Gastroesophageal sphincter (tissue), 4 donors: ENCODE data around the gene NRIP2. TPM values are rescaled to one million over a fixed set of nuclear protein-coding genes. Genes with fewer than 3 reads are reported as not detected.
"Not testable (repeated sequence)": the region's sequence is repeated elsewhere in the genome, so short reads cannot be mapped to it uniquely, and the experiment has no call there.

Source experiments
- ATAC-seq: fragments of 150-250 bp; one replicate; pipeline ENCODE4 v1.9.1; 2016; ENCODE audit warnings: mild to moderate bottlenecking, moderate library complexity
- H3K27ac ChIP-seq, 4 donors: fragments of 200-600 bp; sonication (generic) in 3 of 4; 1 replicate in 3 of 4; 2 replicates in 1 of 4; pipeline ENCODE4 v1.5.1; 2016 to 2019
- H3K27me3 ChIP-seq: fragments of 200-600 bp; sonication (generic); one replicate; pipeline ENCODE4 v1.5.1; 2019
- H3K36me3 ChIP-seq, 2 donors: fragments of 200-600 bp; sonication (generic); one replicate each; pipeline ENCODE4 v1.5.1; 2019; ENCODE audit warnings: control low read depth in 1 of 2
- H3K4me1 ChIP-seq, 3 donors: fragments of 200-600 bp; sonication (generic); 1 replicate in 2 of 3; 2 replicates in 1 of 3; pipeline ENCODE4 v1.5.1; 2016 to 2019; ENCODE audit warnings: control low read depth in 2 of 3
- H3K4me3 ChIP-seq, 2 donors: fragments of 200-600 bp; sonication (generic); one replicate each; pipeline ENCODE4 v1.5.1; 2019; ENCODE audit warnings: mild to moderate bottlenecking in 1 of 2, moderate library complexity in 1 of 2
- H3K9me3 ChIP-seq, 3 donors: fragments of 200-600 bp; sonication (generic); one replicate each; pipeline ENCODE4 v1.5.1; 2017 to 2019; ENCODE audit warnings: control low read depth in 2 of 3
- EP300 ChIP-seq: sonication (generic); formaldehyde crosslinking; IDR thresholded peaks from one replicate; pipeline ENCODE4 v1.6.1; 2017; ENCODE audit warnings: antibody characterized with exemption, mild to moderate bottlenecking
- POLR2A ChIP-seq, 2 donors: fragments of 450-650 bp; IDR thresholded peaks; one replicate each; pipeline ENCODE4 v1.6.1; 2017; ENCODE audit warnings: antibody characterized with exemption in 2 of 2, mild to moderate bottlenecking in 2 of 2, moderate library complexity in 1 of 2
- POLR2AphosphoS5 ChIP-seq: sonication (generic); formaldehyde crosslinking; IDR thresholded peaks from one replicate; pipeline ENCODE4 v1.6.1; 2017; ENCODE audit warnings: antibody characterized with exemption
- WGBS, 2 donors: methylation state at CpG; one replicate each; pipeline ENCODE4 v1.1.5; 2018; ENCODE audit warnings: low coverage in 1 of 2; 5-methylcytosine and 5-hydroxymethylcytosine counted together
- total RNA-seq, 4 donors: library from RNA; depleted of rRNA; stranded (reverse); fragments of >200 nt; gene quantifications; one replicate each; pipeline ENCODE4 v1.1.0, GENCODE V29; 2016
- TF ChIP-seq, protein P1 (sequence below), 4 experiments: fragments of 200-600 bp in 2 of 4; fragments of 450-650 bp in 2 of 4; sonication (generic) in 1 of 4; IDR thresholded peaks; one replicate each; pipeline ENCODE4 v1.5.1; 2017 to 2019; ENCODE audit warnings: antibody characterized with exemption in 4 of 4, mild to moderate bottlenecking in 2 of 4, moderate library complexity in 2 of 4

The NRIP2 gene
- total RNA-seq, 4 donors from 2014 or later: 1.4 to 5.7 (median 1.9) TPM

DNA sequence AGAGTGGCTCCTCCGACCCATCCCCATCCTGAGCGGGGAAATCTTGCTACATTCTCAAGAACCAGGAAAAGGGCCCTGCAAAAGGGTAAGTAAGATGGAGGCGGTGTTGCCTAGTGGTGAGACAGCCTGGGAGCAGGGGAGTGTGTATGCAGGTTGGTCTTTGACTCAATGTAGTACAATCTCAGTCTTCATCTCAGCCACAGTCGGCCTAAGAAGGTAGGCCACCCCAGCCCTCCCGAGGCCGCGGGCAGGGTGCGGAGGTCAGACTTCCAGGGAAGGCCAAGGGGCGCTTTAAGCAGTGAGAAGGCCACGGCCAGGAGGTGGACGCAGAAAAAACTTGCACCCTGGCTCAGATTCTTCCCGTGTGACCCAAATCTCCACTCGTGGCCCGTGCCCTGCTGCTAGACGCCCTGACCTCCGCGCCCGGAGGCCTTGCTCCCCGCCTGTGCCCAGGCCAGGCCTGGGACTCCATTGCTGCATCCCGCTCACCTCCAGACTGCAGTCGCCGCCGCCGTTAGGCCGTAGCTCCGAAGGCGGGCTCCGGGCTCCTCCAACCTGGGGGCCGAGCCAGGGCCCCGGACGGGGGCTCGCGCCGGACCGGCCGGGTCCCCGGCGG lies 41.7 kb upstream of the NRIP2 start:
- WGBS, 2 donors: 20% methylated on average over 1 to 2 of the region's 38 CpGs

DNA sequence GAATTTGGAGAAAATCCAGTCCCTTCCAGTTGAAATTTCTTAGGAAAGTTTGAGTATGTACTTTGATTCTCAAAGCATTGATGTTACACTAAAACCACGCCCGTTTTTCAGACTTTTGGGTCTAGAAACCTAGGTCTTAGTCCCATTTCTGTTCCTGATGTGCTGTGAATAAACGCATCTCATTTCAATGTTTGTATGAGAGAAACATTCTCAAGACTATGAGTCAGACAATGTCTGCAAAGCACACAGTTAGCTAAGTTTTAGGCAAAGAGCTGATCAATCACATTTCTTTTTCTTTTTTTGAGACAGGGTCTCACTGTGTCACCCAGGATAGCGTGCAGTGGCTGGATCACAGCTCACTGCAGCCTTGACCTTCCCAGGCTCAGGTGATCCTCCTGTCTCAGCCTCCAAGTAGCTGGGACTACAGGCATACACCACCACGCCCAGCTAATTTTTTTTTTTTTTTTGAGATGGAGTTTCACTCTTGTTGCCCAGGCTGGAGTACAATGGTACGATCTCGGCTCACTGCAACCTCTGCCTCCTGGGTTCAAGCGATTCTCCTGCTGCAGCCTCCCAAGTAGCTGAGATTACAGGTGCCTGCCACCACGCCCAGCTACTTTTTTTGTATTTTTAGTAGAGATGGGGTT lies 34.3 kb upstream of the NRIP2 start:
- not testable (repeated sequence) for H3K27ac ChIP-seq, H3K27me3 ChIP-seq, H3K9me3 ChIP-seq, ATAC-seq, H3K4me3 ChIP-seq, H3K4me1 ChIP-seq, H3K36me3 ChIP-seq
- WGBS, 2 donors: 87 to 95% methylated on average over 3 to 4 of the region's 9 CpGs

More for the DNA sequence above, 41.7 kb upstream of the NRIP2 start:
- Histone ChIP-seq H3K27me3 (no peaks in the 10 kb centered on the region), H3K4me1 (peaks cover 0 to 27% (median 13%) of the 10 kb centered on the region in 3 donors), H3K36me3 (no peaks in the 10 kb centered on the region), H3K27ac (peak overlapping the region in 3 of 4 donors; percentile 94 to 95 (median 94)), H3K4me3 (peak overlapping the region; percentile 62 to 92), H3K9me3 (no peaks in the 10 kb centered on the region)
- no peak for ATAC-seq
- TF ChIP-seq, protein P1, sequence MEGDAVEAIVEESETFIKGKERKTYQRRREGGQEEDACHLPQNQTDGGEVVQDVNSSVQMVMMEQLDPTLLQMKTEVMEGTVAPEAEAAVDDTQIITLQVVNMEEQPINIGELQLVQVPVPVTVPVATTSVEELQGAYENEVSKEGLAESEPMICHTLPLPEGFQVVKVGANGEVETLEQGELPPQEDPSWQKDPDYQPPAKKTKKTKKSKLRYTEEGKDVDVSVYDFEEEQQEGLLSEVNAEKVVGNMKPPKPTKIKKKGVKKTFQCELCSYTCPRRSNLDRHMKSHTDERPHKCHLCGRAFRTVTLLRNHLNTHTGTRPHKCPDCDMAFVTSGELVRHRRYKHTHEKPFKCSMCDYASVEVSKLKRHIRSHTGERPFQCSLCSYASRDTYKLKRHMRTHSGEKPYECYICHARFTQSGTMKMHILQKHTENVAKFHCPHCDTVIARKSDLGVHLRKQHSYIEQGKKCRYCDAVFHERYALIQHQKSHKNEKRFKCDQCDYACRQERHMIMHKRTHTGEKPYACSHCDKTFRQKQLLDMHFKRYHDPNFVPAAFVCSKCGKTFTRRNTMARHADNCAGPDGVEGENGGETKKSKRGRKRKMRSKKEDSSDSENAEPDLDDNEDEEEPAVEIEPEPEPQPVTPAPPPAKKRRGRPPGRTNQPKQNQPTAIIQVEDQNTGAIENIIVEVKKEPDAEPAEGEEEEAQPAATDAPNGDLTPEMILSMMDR (IDR thresholded peaks at IDR 0.05): no peak
- TF ChIP-seq POLR2A (IDR thresholded peaks at IDR 0.05): no peak
- TF ChIP-seq EP300: no peak
- TF ChIP-seq POLR2AphosphoS5: no peak

DNA sequence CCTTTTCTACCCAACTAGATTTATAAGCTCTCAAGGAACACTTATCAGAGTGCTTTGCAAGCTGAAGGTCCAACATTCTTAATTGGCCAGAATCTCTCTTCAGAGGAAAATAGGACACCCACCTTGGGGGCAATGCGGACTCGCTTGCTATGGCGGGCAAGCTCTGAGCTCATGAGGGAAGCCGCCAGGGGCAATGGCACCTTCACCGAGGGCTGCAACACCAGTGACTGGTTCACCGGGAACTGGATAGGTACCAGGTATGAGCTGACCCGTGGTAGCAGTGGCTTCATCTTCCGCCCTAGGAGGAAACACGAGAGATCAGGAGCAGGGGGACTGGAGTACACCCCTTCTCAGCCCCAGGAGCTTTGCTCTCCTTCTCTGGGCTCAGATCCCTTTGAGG lies 29.4 kb upstream of the NRIP2 start:
- H3K36me3 ChIP-seq: no peaks in the 10 kb centered on the region
- 100% methylated on average over 3 of the region's 9 CpGs; no CpG with 5 or more reads in 1 of the 2 donors for WGBS, 2 donors
- no peak overlapping the region for H3K27ac ChIP-seq
- TF ChIP-seq POLR2A (IDR thresholded peaks at IDR 0.05) (no peak), EP300 (no peak), POLR2AphosphoS5 (no peak)
- TF ChIP-seq, protein P1 (IDR thresholded peaks at IDR 0.05): no peak
- no peaks in the 10 kb centered on the region for H3K27me3 ChIP-seq
- no peaks in the 10 kb centered on the region for H3K4me1 ChIP-seq
- no peaks in the 10 kb centered on the region for H3K9me3 ChIP-seq
- H3K4me3 ChIP-seq: no peak overlapping the region
- no peak for ATAC-seq

DNA sequence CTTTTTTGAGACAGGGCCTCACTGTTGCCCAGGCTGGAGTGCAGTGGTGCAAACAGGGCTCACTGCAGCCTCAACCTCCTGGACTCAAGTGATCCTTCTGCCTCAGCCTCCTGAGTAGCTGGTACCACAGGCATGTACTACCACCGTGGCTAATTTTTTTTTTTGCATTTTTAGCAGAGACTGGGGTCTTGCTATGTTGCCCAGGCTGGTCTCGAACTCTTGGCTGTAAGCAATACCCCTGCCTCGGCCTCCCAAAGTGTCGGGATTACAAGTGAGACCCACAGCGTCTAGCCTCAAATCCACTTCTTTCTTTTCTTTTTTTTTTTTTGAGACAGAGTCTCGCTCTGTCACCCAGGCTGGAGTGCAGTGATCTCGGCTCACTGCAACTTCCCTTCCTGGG lies 28.6 kb upstream of the NRIP2 start:
- not testable (repeated sequence) for H3K4me1 ChIP-seq, H3K27me3 ChIP-seq, H3K9me3 ChIP-seq, ATAC-seq, H3K4me3 ChIP-seq, H3K27ac ChIP-seq, H3K36me3 ChIP-seq
- WGBS, 2 donors: 92% methylated on average over 2 to 7 of the region's 7 CpGs

- Histone ChIP-seq H3K9me3 (no peaks in the 10 kb centered on the region), H3K27me3 (no peaks in the 10 kb centered on the region), H3K4me3 (no peak overlapping the region), H3K36me3 (peaks cover 0 to 7% of the 10 kb centered on the region in 2 donors), H3K4me1 (no peaks in the 10 kb centered on the region), H3K27ac (no peak overlapping the region)
- ATAC-seq: no peak
- TF ChIP-seq POLR2A (IDR thresholded peaks at IDR 0.05): no peak
- 97 to 98% methylated on average over 5 to 6 of the region's 7 CpGs for WGBS, 2 donors
Measured at GRCh38 chr12:2862876-2863275, 28.0 kb upstream of the NRIP2 start.

- Histone ChIP-seq H3K4me3 (no peak overlapping the region), H3K27ac (no peak overlapping the region), H3K36me3 (peaks cover 0 to 16% of the 10 kb centered on the region in 2 donors), H3K4me1 (no peaks in the 10 kb centered on the region), H3K9me3 (no peaks in the 10 kb centered on the region), H3K27me3 (no peaks in the 10 kb centered on the region)
- no peak for ATAC-seq
- TF ChIP-seq POLR2A (IDR thresholded peaks at IDR 0.05) (no peak), EP300 (no peak), POLR2AphosphoS5 (no peak)
- TF ChIP-seq, protein P1 (IDR thresholded peaks at IDR 0.05): no peak
Measured at GRCh38 chr12:2860170-2860569, 25.3 kb upstream of the NRIP2 start.
